ENCODE measurements around the gene NYNRIN. TPM values are rescaled to one million over a fixed set of nuclear protein-coding genes. Genes with fewer than 3 reads are reported as not detected.

The NYNRIN gene
- total RNA-seq, 1 experiment from 2014 or later: 0.27 TPM

GRCh38 chr14:24360281-24360680, 38.5 kb upstream of the NYNRIN start:
- H3K4me2 ChIP-seq (ENCODE audit: low read length): no peak overlapping the region
- H3K27ac ChIP-seq (ENCODE audit: low read depth, low read length): no peak overlapping the region
- no peak overlapping the region for H3K9ac ChIP-seq (ENCODE audit: low read length)
- no peak overlapping the region for H3K4me3 ChIP-seq (replicated peaks in 1 of 2; ENCODE audit: low read depth in 1 of 2, low read length in 2 of 2)
- H3K79me2 ChIP-seq (ENCODE audit: insufficient read depth, low read length): no peaks in the 10 kb centered on the region
- H4K20me1 ChIP-seq (ENCODE audit: insufficient read depth): no peaks in the 10 kb centered on the region
- no peaks in the 10 kb centered on the region for H3K9me2 ChIP-seq (ENCODE audit: insufficient read depth)
- ChIA-PET POLR2A (no interaction called here), CTCF (interaction anchor here (2.8 kb wide), 1 partner anchor 71 kb away, joined by 12 read pairs; no protein-coding TSS in a partner anchor), RAD21 (ENCODE audit: low non-redundant PET in 1 of 2, low total read pairs in 2 of 2, uncharacterized antibody in 2 of 2, unreplicated experiment in 2 of 2) (no interaction called here)
- ATAC-seq (no peak), DNase-seq (ENCODE audit: low read depth, low spot score) (no peak)
- no peak overlapping the region for H2AFZ ChIP-seq (ENCODE audit: low read depth, low read length, poor library complexity, severe bottlenecking)
- H3K4me1 ChIP-seq (ENCODE audit: control insufficient read depth in 1 of 2, insufficient read depth in 2 of 2, low read length in 2 of 2): peaks cover 6% of the 10 kb centered on the region in 2 experiments
- intact Hi-C loops (cut with micrococcal nuclease): no loop called here
- no TSS peak for BruUV-seq (replicated peaks)
- no peak for TF ChIP-seq POLR2A (IDR thresholded peaks at IDR 0.05; ENCODE audit: borderline replicate concordance, extremely low read depth, insufficient read depth, insufficient read length)
- TF ChIP-seq ZBTB33 (IDR thresholded peaks at IDR 0.05; ENCODE audit: extremely low read depth, insufficient replicate concordance, low read length): no peak
- no peak for TF ChIP-seq CTCF (IDR thresholded peaks at IDR 0.05 in 2 of 3, conservative IDR thresholded peaks at IDR 0.05 in 1 of 3; ENCODE audit: borderline replicate concordance in 1 of 3, insufficient read depth in 1 of 3, low read depth in 2 of 3, low read length in 2 of 3)
- TF ChIP-seq POLR2AphosphoS5 (IDR thresholded peaks at IDR 0.05; ENCODE audit: low read depth, low read length): no peak
- no peak for TF ChIP-seq MAX (IDR thresholded peaks at IDR 0.05)
- no peak for TF ChIP-seq ATF3 (IDR thresholded peaks at IDR 0.05)
- no peak for TF ChIP-seq SIN3A (IDR thresholded peaks at IDR 0.05; ENCODE audit: low read depth)
- TF ChIP-seq REST (IDR thresholded peaks at IDR 0.05; ENCODE audit: low read depth): no peak
- no peak for TF ChIP-seq FOSL1 (IDR thresholded peaks at IDR 0.05; ENCODE audit: low read depth)
- no peak for TF ChIP-seq JUND (IDR thresholded peaks at IDR 0.05)
- TF ChIP-seq SP1 (IDR thresholded peaks at IDR 0.05; ENCODE audit: low read depth): no peak
- no peak for TF ChIP-seq SRF (IDR thresholded peaks at IDR 0.05; ENCODE audit: low read depth)
- no peaks in the 10 kb centered on the region for H3K9me3 ChIP-seq (ENCODE audit: control insufficient read depth in 1 of 2, insufficient read depth in 1 of 2, low read depth in 1 of 2, low read length in 2 of 2)
- no peaks in the 10 kb centered on the region for H3K27me3 ChIP-seq (ENCODE audit: insufficient read depth, low read length)
- H3K36me3 ChIP-seq (ENCODE audit: control insufficient read depth in 1 of 2, insufficient read depth in 2 of 2, low read length in 2 of 2): no peaks in the 10 kb centered on the region

Measured in HCT116 (cell line).